ENCODE data around the gene TRIM13. TPM values are rescaled to one million over a fixed set of nuclear protein-coding genes. Genes with fewer than 3 reads are reported as not detected.
"Not testable (repeated sequence)": the region's sequence is repeated elsewhere in the genome, so short reads cannot be mapped to it uniquely, and the experiment has no call there.

Gene TRIM13
- total RNA-seq, 6 experiments from 2014 or later, result 5.6 to 10.8 (median 7.3) TPM

GRCh38 chr13:49980266-49980665, 16.6 kb upstream of the TRIM13 start:
- peaks cover 0 to 4% (median 0%) of the 10 kb centered on the region in 4 donors for H3K4me1 ChIP-seq
- TF ChIP-seq POLR2A (IDR thresholded peaks at IDR 0.05) (no peak), CTCF (IDR thresholded peaks at IDR 0.05) (no peak)
- no peaks in the 10 kb centered on the region for H3K9me3 ChIP-seq
- intact Hi-C loops (cut with DNase I), result no loop called here
- H3K27me3 ChIP-seq, result no peaks in the 10 kb centered on the region
- no peak for ATAC-seq
- no peak overlapping the region for H3K27ac ChIP-seq
- no peak overlapping the region for H3K4me3 ChIP-seq
- H3K36me3 ChIP-seq, result no peaks in the 10 kb centered on the region
- no peak for DNase-seq

- H3K9me3 ChIP-seq, result no peaks in the 10 kb centered on the region
- 53% methylated on average over 2 of the region's 2 CpGs for WGBS (ENCODE audit: insufficient coverage, low coverage, low lambda C conversion rate, missing lambda C conversion rate)
- intact Hi-C loops (cut with DNase I), result no loop called here
- ATAC-seq (peak; percentile 25 to 62 (median 40)), DNase-seq (no peak)
- H3K27ac ChIP-seq, result peak overlapping the region in 1 of 3 donors; percentile 24
- no peaks in the 10 kb centered on the region for H3K36me3 ChIP-seq
- H3K27me3 ChIP-seq, result no peaks in the 10 kb centered on the region
- H3K4me3 ChIP-seq, result no peak overlapping the region
- peaks cover 0 to 25% (median 6%) of the 10 kb centered on the region in 4 donors for H3K4me1 ChIP-seq
- TF ChIP-seq CTCF (IDR thresholded peaks at IDR 0.05), result no peak
- TF ChIP-seq POLR2A (IDR thresholded peaks at IDR 0.05), result no peak
These were observed 11.7 kb upstream of the TRIM13 start for GRCh38 chr13:49985129-49985528.

- H3K27me3 ChIP-seq, result no peaks in the 10 kb centered on the region
- TF ChIP-seq CTCF (IDR thresholded peaks at IDR 0.05), result no peak
- no peak for TF ChIP-seq POLR2A (IDR thresholded peaks at IDR 0.05)
- no peaks in the 10 kb centered on the region for H3K9me3 ChIP-seq
- peak overlapping the region in 1 of 3 donors; percentile 4 for H3K27ac ChIP-seq
- DNase-seq (peak; percentile 48 to 79 (median 72)), ATAC-seq (peak; percentile 67 to 76 (median 70))
- H3K4me3 ChIP-seq, result no peak overlapping the region
- 28% methylated on average over 6 of the region's 7 CpGs for WGBS (ENCODE audit: insufficient coverage, low coverage, low lambda C conversion rate, missing lambda C conversion rate)
- peaks cover 0 to 35% (median 10%) of the 10 kb centered on the region in 4 donors for H3K4me1 ChIP-seq
- no peaks in the 10 kb centered on the region for H3K36me3 ChIP-seq
- intact Hi-C loops (cut with DNase I), result no loop called here
These were observed 10.4 kb upstream of the TRIM13 start for GRCh38 chr13:49986471-49986870.

- H3K27me3 ChIP-seq; H3K9me3 ChIP-seq; intact Hi-C loops (cut with DNase I); H3K36me3 ChIP-seq; H3K4me3 ChIP-seq: not testable (repeated sequence)
- ATAC-seq, result peak; percentile 80 to 88 (median 85)
- WGBS (ENCODE audit: insufficient coverage, low coverage, low lambda C conversion rate, missing lambda C conversion rate), result 32% methylated on average over 6 of the region's 6 CpGs
- Histone ChIP-seq H3K4me1 (peaks cover 0 to 28% (median 10%) of the 10 kb centered on the region in 4 donors), H3K27ac (peak overlapping the region in 1 of 3 donors; percentile 42)
- DNase-seq, result peak; percentile 59 to 87 (median 82)
These were observed 6.2 kb upstream of the TRIM13 start for GRCh38 chr13:49990612-49991011.

- Histone ChIP-seq H3K4me3 (no peak overlapping the region), H3K27ac (no peak overlapping the region), H3K27me3 (no peaks in the 10 kb centered on the region), H3K36me3 (no peaks in the 10 kb centered on the region), H3K4me1 (peaks cover 0 to 18% (median 7%) of the 10 kb centered on the region in 4 donors), H3K9me3 (no peaks in the 10 kb centered on the region)
- intact Hi-C loops (cut with DNase I), result no loop called here
- DNase-seq, result no peak
- ATAC-seq, result no peak
- TF ChIP-seq POLR2A (IDR thresholded peaks at IDR 0.05) (no peak), CTCF (IDR thresholded peaks at IDR 0.05) (no peak)
These were observed 3.7 kb upstream of the TRIM13 start for GRCh38 chr13:49993111-49993510.
